HG02588 (cell line): Measurements from ENCODE around the gene HS6ST1.

ENCODE experiments used
- ATAC-seq: cut with Tn5 transposase; IDR thresholded peaks from one replicate; pipeline ENCODE4 v1.9.1; 2021; ENCODE audit warnings: mild to moderate bottlenecking, moderate library complexity; ENCODE audit not compliant: unreplicated experiment

The HS6ST1 gene

GRCh38 chr2:128284037-128284441 is 34.6 kb downstream of the HS6ST1 start:
- no peak for ATAC-seq

- ATAC-seq: no peak
These were observed 35.5 kb downstream of the HS6ST1 start for GRCh38 chr2:128282976-128283810.

- ATAC-seq: no peak
These were observed 36.3 kb downstream of the HS6ST1 start for GRCh38 chr2:128282246-128282975.

GRCh38 chr2:128281852-128282245 is 36.8 kb downstream of the HS6ST1 start:
- ATAC-seq: no peak

- ATAC-seq: no peak
These were observed 37.8 kb downstream of the HS6ST1 start for GRCh38 chr2:128280901-128281321.

- ATAC-seq: no peak
These were observed 38.4 kb downstream of the HS6ST1 start for GRCh38 chr2:128280158-128280871.

- ATAC-seq: no peak
These were observed 38.9 kb downstream of the HS6ST1 start for GRCh38 chr2:128279786-128280157.

- no peak for ATAC-seq
These were observed 39.7 kb downstream of the HS6ST1 start for GRCh38 chr2:128279009-128279408.

- no peak for ATAC-seq
These were observed 40.5 kb downstream of the HS6ST1 start for GRCh38 chr2:128277961-128278681.

GRCh38 chr2:128276878-128277675 is 41.6 kb downstream of the HS6ST1 start:
- ATAC-seq: no peak

GRCh38 chr2:128275498-128276045 is 43.1 kb downstream of the HS6ST1 start:
- ATAC-seq: no peak

GRCh38 chr2:128274218-128274617 is 44.5 kb downstream of the HS6ST1 start:
- no peak for ATAC-seq

GRCh38 chr2:128273469-128274081 is 45.1 kb downstream of the HS6ST1 start:
- no peak for ATAC-seq

- no peak for ATAC-seq
These were observed 45.8 kb downstream of the HS6ST1 start for GRCh38 chr2:128272601-128273468.

GRCh38 chr2:128271911-128272600 is 46.6 kb downstream of the HS6ST1 start:
- no peak for ATAC-seq

GRCh38 chr2:128271597-128271910 is 47.1 kb downstream of the HS6ST1 start:
- ATAC-seq: no peak

- ATAC-seq: no peak
These were observed 47.7 kb downstream of the HS6ST1 start for GRCh38 chr2:128270672-128271596.
